H1 (cell line): ENCODE results near the gene RAD50. TPM values are rescaled to one million over a fixed set of nuclear protein-coding genes. Genes with fewer than 3 reads are reported as not detected.

Experiments used
- ATF2 ChIP-seq: IDR thresholded peaks from 2 replicates; pipeline ENCODE4 v1.6.1; 2012; ENCODE audit warnings: low read length, inconsistent platforms
- CHD1 ChIP-seq: IDR thresholded peaks from 2 replicates; pipeline ENCODE4 v1.6.1; 2012; ENCODE audit warnings: low read depth, low read length, improper control_type of control experiment
- CHD2 ChIP-seq: IDR thresholded peaks from 2 replicates; pipeline ENCODE4 v1.6.1; 2012; ENCODE audit warnings: low read length, improper control_type of control experiment
- CHD7 ChIP-seq: fragments of 300-600 bp; sonication (generic); IDR thresholded peaks from 2 replicates; pipeline ENCODE4 v1.7.1; 2012; ENCODE audit warnings: low read length, moderate library complexity, mild to moderate bottlenecking, inconsistent platforms; ENCODE audit not compliant: insufficient replicate concordance
- CTBP2 ChIP-seq: IDR thresholded peaks from 2 replicates; pipeline ENCODE4 v1.7.0; 2011; ENCODE audit warnings: borderline replicate concordance, mild to moderate bottlenecking, moderate library complexity, mixed read lengths, low read length; ENCODE audit not compliant: insufficient read depth, insufficient read length
- GTF2F1 ChIP-seq: IDR thresholded peaks from 2 replicates; pipeline ENCODE4 v1.6.1; 2012; ENCODE audit warnings: low read depth, low read length, improper control_type of control experiment, borderline replicate concordance
- JUN ChIP-seq: IDR thresholded peaks from 2 replicates; pipeline ENCODE4 v1.6.1; 2011; ENCODE audit warnings: low read depth, mild to moderate bottlenecking, improper control_type of control experiment, low read length
- KDM1A ChIP-seq: fragments of 200-600, 300-600 bp; sonication (generic); IDR thresholded peaks from 2 replicates; pipeline ENCODE4 v1.7.1; 2016; ENCODE audit warnings: mild to moderate bottlenecking, low read length, borderline replicate concordance
- PHF8 ChIP-seq: fragments of 200-600 bp; sonication (generic); conservative IDR thresholded peaks from 2 replicates; pipeline ENCODE4 v1.7.1; 2012; ENCODE audit warnings: low read depth, mild to moderate bottlenecking, inconsistent platforms, low read length, moderate library complexity
- TEAD4 ChIP-seq: IDR thresholded peaks from 2 replicates; pipeline ENCODE4 v1.6.1; 2012; ENCODE audit warnings: low read depth, low read length, inconsistent platforms, mixed read lengths
- polyA plus RNA-seq, 7 experiments: library from polyadenylated mRNA; depleted of rRNA in 3 of 7; stranded (reverse) in 5 of 7; unstranded in 2 of 7; fragments of >200 nt in 5 of 7; fragments of 200-250 nt in 2 of 7; gene quantifications; 1 replicate in 5 of 7; 2 replicates in 1 of 7; 4 replicates in 1 of 7; pipeline versions ENCODE4 v1.2.1 to v1.2.3, GENCODE V29; 2011 to 2013; ENCODE audit warnings: missing spikeins in 2 of 7, mixed read lengths in 2 of 7
- total RNA-seq: library from RNA; stranded (reverse); fragmentation: NEBNext Ultra II Directional; extraction: Animal tissue kit (Norgen Biotek cat#: 25700); gene quantifications from 2 replicates; pipeline ENCODE4 v1.2.1, GENCODE V29; 2021

The RAD50 gene
- total and polyA plus RNA-seq, 2 of the 8 experiments (the other 6 are each of a cell fraction or from before 2014, with no cell fraction given): 10.1 to 39.4 TPM

- TF ChIP-seq CHD7 (no peak), KDM1A (no peak), JUN (no peak), CHD2 (no peak), CHD1 (no peak), ATF2 (no peak), PHF8 (no peak), TEAD4 (no peak), GTF2F1 (no peak), CTBP2 (no peak)
These were observed 31.5 kb upstream of the RAD50 start (continued) for GRCh38 chr5:132525299-132525724.
